HEK293T (cell line): ENCODE results near the gene GPATCH8.

Experiments used
- CTCF ChIA-PET: fragments of 350-600 bp; formaldehyde crosslinking; extraction: SDS; loops from one replicate; lab custom pipeline; 2021; ENCODE audit warnings: antibody characterized with exemption, inconsistent platforms; lab: Yijun Ruan, JAX
- POLR2A ChIA-PET: fragments of 350-600 bp; formaldehyde crosslinking; extraction: SDS; loops from one replicate; lab custom pipeline; 2020; ENCODE audit warnings: antibody characterized with exemption, inconsistent platforms; lab: Yijun Ruan, JAX
- DNase-seq: peaks from one replicate; pipeline ENCODE4 v3.0.0; 2012; ENCODE audit warnings: mixed read lengths; ENCODE audit errors: extremely low spot score
- ARNT ChIP-seq: fragments of 450-650 bp; IDR thresholded peaks from 2 replicates; pipeline ENCODE4 v1.6.1; 2017; ENCODE audit warnings: mild to moderate bottlenecking
- BHLHE40 ChIP-seq: fragments of 450-650 bp; IDR thresholded peaks from 2 replicates; pipeline ENCODE4 v1.6.1; 2016; ENCODE audit warnings: mild to moderate bottlenecking, moderate library complexity, borderline replicate concordance
- CTBP1 ChIP-seq: fragments of 450-650 bp; IDR thresholded peaks from 2 replicates; pipeline ENCODE4 v1.6.1; 2016; ENCODE audit warnings: borderline replicate concordance
- ELF4 ChIP-seq: fragments of 450-650 bp; IDR thresholded peaks from 2 replicates; pipeline ENCODE4 v1.6.1; 2017; ENCODE audit warnings: antibody characterized with exemption
- FOXA1 ChIP-seq: fragments of 450-650 bp; IDR thresholded peaks from 2 replicates; pipeline ENCODE4 v1.6.1; 2016; ENCODE audit warnings: mild to moderate bottlenecking
- FOXK2 ChIP-seq: fragments of 450-650 bp; IDR thresholded peaks from 2 replicates; pipeline ENCODE4 v1.6.1; 2016; ENCODE audit warnings: mild to moderate bottlenecking
- FOXM1 ChIP-seq: fragments of 450-650 bp; IDR thresholded peaks from 2 replicates; pipeline ENCODE4 v1.6.1; 2017; ENCODE audit warnings: mild to moderate bottlenecking, borderline replicate concordance
- HDGF ChIP-seq: fragments of 450-650 bp; IDR thresholded peaks from 2 replicates; pipeline ENCODE4 v1.6.1; 2017; ENCODE audit warnings: antibody characterized with exemption, borderline replicate concordance
- L3MBTL2 ChIP-seq: fragments of 450-650 bp; conservative IDR thresholded peaks from 2 replicates; pipeline ENCODE4 v1.6.1; 2016; ENCODE audit warnings: mild to moderate bottlenecking
- LEF1 ChIP-seq: fragments of 450-650 bp; IDR thresholded peaks from 2 replicates; pipeline ENCODE4 v1.6.1; 2017; ENCODE audit warnings: mild to moderate bottlenecking, borderline replicate concordance
- NFRKB ChIP-seq: fragments of 450-650 bp; IDR thresholded peaks from 2 replicates; pipeline ENCODE4 v1.6.1; 2016; ENCODE audit warnings: mild to moderate bottlenecking, moderate library complexity
- SP1 ChIP-seq: fragments of 450-650 bp; IDR thresholded peaks from 2 replicates; pipeline ENCODE4 v1.6.1; 2017
- SUZ12 ChIP-seq: fragments of 450-650 bp; IDR thresholded peaks from 2 replicates; pipeline ENCODE4 v1.6.1; 2016; ENCODE audit warnings: mild to moderate bottlenecking
- TARDBP ChIP-seq: fragments of 450-650 bp; IDR thresholded peaks from 2 replicates; pipeline ENCODE4 v1.6.1; 2016
- ZNF384 ChIP-seq: fragments of 450-650 bp; IDR thresholded peaks from 2 replicates; pipeline ENCODE4 v1.6.1; 2016
- TF ChIP-seq, protein P1 (sequence below): fragments of 450-650 bp; IDR thresholded peaks from 2 replicates; pipeline ENCODE4 v1.6.1; 2016

GPATCH8 gene

DNA sequence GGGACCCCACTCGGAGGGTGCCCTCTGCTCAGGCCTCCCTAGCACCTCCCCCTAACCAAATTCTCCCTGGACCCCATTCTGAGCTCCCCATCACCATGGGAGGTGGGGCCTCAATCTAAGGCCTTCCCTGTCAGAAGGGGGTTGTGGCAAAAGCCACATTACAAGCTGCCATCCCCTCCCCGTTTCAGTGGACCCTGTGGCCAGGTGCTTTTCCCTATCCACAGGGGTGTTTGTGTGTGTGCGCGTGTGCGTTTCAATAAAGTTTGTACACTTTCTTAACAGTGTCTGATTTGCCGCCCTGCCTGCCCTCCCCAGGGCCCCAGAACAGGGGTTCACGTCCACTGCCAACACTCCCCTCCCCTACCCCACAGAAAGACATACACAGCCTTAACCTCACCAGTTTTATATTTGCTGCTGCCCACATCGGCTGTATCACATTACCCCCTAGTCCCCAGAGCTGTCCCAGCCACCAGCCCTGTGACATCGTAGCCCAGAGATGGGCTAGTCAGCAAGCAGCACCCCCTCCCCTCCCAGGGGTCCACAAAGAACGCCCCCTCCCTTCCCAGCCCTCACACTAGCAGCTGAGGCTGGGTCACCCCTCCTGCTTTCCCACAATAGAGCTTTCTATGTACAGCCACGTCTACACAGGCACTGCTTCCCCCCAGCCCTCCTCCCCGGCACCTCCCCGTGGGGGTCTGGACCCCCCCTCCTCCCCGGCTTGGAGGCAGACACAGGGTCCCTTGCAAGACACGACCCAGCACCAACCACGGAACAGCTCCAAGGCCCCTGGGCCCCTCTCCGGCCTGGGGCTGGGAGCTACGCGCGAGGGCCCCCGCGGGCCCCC, 150.2 kb downstream of the GPATCH8 start:
- ChIA-PET CTCF (interaction anchor here (0.7 kb wide), 1 partner anchor 10 kb away, joined by 4 read pairs; the partner anchor contains the start of gene FAM171A2), POLR2A (interaction anchor here (1.2 kb wide), 1 partner anchor 32 kb away, joined by 3 read pairs; no protein-coding TSS in a partner anchor)
- no peak for TF ChIP-seq CTBP1
- TF ChIP-seq L3MBTL2 = no peak
- TF ChIP-seq ARNT = no peak
- no peak for TF ChIP-seq ZNF384
- no peak for TF ChIP-seq BHLHE40
- TF ChIP-seq ELF4 = no peak
- no peak for TF ChIP-seq FOXK2
- no peak for TF ChIP-seq FOXA1
- no peak for TF ChIP-seq FOXM1
- no peak for TF ChIP-seq NFRKB
- no peak for TF ChIP-seq LEF1
- no peak for TF ChIP-seq TARDBP
- no peak for TF ChIP-seq SP1
- TF ChIP-seq SUZ12 = no peak
- TF ChIP-seq, protein P1, sequence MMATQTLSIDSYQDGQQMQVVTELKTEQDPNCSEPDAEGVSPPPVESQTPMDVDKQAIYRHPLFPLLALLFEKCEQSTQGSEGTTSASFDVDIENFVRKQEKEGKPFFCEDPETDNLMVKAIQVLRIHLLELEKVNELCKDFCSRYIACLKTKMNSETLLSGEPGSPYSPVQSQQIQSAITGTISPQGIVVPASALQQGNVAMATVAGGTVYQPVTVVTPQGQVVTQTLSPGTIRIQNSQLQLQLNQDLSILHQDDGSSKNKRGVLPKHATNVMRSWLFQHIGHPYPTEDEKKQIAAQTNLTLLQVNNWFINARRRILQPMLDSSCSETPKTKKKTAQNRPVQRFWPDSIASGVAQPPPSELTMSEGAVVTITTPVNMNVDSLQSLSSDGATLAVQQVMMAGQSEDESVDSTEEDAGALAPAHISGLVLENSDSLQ = no peak
- TF ChIP-seq HDGF = no peak
- DNase-seq = no peak

- DNase-seq = no peak
- TF ChIP-seq FOXK2 (no peak), ARNT (no peak), FOXM1 (no peak), ELF4 (no peak), SP1 (no peak), TARDBP (no peak), L3MBTL2 (no peak), CTBP1 (no peak), HDGF (no peak), SUZ12 (no peak), BHLHE40 (no peak), NFRKB (no peak), LEF1 (no peak)
- TF ChIP-seq, protein P1 = no peak
- CTCF ChIA-PET = interaction anchor here (0.6 to 0.7 kb wide), 2 partner anchors 11 to 21 kb away, joined by 3 to 4 read pairs; partner anchors contain the start of gene FAM171A2
- POLR2A ChIA-PET = interaction anchor here (1.2 to 1.3 kb wide), 2 partner anchors 11 to 17 kb away, joined by 3 to 5 read pairs; partner anchors contain the start of gene FAM171A2
Measured at GRCh38 chr17:44351961-44352827, 151.0 kb downstream of the GPATCH8 start.

- CTCF ChIA-PET = no interaction called here
- TF ChIP-seq FOXM1 (no peak), SUZ12 (no peak), HDGF (no peak), ELF4 (no peak), LEF1 (no peak), ARNT (no peak), L3MBTL2 (no peak), ZNF384 (no peak), BHLHE40 (no peak), TARDBP (no peak), NFRKB (no peak), FOXK2 (no peak)
- TF ChIP-seq, protein P1 = no peak
- POLR2A ChIA-PET = interaction anchor here (1.2 to 1.3 kb wide), 2 partner anchors 12 to 18 kb away, joined by 3 to 5 read pairs; partner anchors contain the start of gene FAM171A2
Measured at GRCh38 chr17:44351464-44351863, 151.7 kb downstream of the GPATCH8 start.

DNA sequence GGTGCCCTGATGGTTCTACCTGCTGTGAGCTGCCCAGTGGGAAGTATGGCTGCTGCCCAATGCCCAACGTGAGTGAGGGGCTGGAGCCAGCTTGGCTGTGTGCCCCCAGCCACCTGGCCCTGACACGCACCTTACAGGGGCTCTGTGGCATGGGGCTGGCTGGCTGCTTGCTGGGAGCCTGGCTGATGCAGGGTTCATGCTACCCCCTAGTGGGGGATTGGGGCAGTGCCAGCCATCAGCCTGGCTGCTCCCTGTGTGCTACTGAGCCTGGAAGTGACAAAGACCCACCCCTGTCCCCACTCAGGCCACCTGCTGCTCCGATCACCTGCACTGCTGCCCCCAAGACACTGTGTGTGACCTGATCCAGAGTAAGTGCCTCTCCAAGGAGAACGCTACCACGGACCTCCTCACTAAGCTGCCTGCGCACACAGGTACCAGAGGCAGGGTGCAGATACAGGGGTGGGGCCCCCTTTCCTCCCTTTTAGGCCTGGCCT, 152.4 kb downstream of the GPATCH8 start:
- ChIA-PET POLR2A (interaction anchor here (1.3 kb wide), 1 partner anchor 18 kb away, joined by 3 read pairs; no protein-coding TSS in a partner anchor), CTCF (interaction anchor here (0.5 to 1.2 kb wide), 4 partner anchors 10 to 183 kb away, joined by 3 to 5 read pairs (median 3); no protein-coding TSS in a partner anchor)
- no peak for TF ChIP-seq NFRKB
- TF ChIP-seq HDGF = no peak; the same call in 1 of the 2 replicates
- TF ChIP-seq FOXK2 = no peak
- no peak for TF ChIP-seq L3MBTL2
- TF ChIP-seq BHLHE40 = no peak
- no peak for TF ChIP-seq CTBP1
- TF ChIP-seq FOXM1 = no peak
- TF ChIP-seq ARNT = no peak
- no peak for TF ChIP-seq ELF4
- TF ChIP-seq SUZ12 = no peak
- TF ChIP-seq TARDBP = no peak
- no peak for TF ChIP-seq ZNF384
- TF ChIP-seq SP1 = no peak
- TF ChIP-seq, protein P1 = no peak
- TF ChIP-seq LEF1 = no peak
- DNase-seq = peak; percentile 79

More at GRCh38 chr17:44351464-44351863, 151.7 kb downstream of the GPATCH8 start:
- DNase-seq = no peak
